HEK293 (cell line): ENCODE data around the gene KLHL36.

Experiments
- ELK4 ChIP-seq: IDR thresholded peaks from 2 replicates; pipeline ENCODE4 v1.6.1; 2011; ENCODE audit warnings: mild to moderate bottlenecking, low read depth, low read length, borderline replicate concordance
- KLF10 ChIP-seq: fragments of 450-650 bp; IDR thresholded peaks from 2 replicates; pipeline ENCODE4 v1.5.1; 2018; ENCODE audit warnings: missing biosample characterization, mild to moderate bottlenecking, missing genetic modification characterization
- TCF7L2 ChIP-seq: IDR thresholded peaks from 2 replicates; pipeline ENCODE4 v1.6.1; 2011; ENCODE audit warnings: low read depth, mild to moderate bottlenecking, inconsistent platforms, low read length, moderate library complexity, borderline replicate concordance
- ZBTB20 ChIP-seq: fragments of 450-650 bp; formaldehyde crosslinking; IDR thresholded peaks from 2 replicates; pipeline ENCODE4 v1.5.1; 2016; ENCODE audit warnings: missing biosample characterization, missing genetic modification characterization
- ZBTB44 ChIP-seq: fragments of 450-650 bp; IDR thresholded peaks from 2 replicates; pipeline ENCODE4 v1.5.1; 2018; ENCODE audit warnings: missing biosample characterization, mild to moderate bottlenecking, missing genetic modification characterization
- ZBTB7A ChIP-seq: fragments of 450-650 bp; formaldehyde crosslinking; IDR thresholded peaks from 2 replicates; pipeline ENCODE4 v1.5.1; 2016; ENCODE audit warnings: low read depth, missing biosample characterization, missing genetic modification characterization
- ZFHX2 ChIP-seq: fragments of 450-650 bp; formaldehyde crosslinking; conservative IDR thresholded peaks from 2 replicates; pipeline ENCODE4 v1.5.1; 2016; ENCODE audit warnings: missing biosample characterization, missing genetic modification characterization
- ZFP3 ChIP-seq: fragments of 450-650 bp; formaldehyde crosslinking; IDR thresholded peaks from 2 replicates; pipeline ENCODE4 v1.5.1; 2016; ENCODE audit warnings: low read depth, missing biosample characterization, missing genetic modification characterization
- ZFP69B ChIP-seq: fragments of 450-650 bp; formaldehyde crosslinking; IDR thresholded peaks from 2 replicates; pipeline ENCODE4 v1.5.1; 2016; ENCODE audit warnings: missing biosample characterization, missing genetic modification characterization
- ZNF133 ChIP-seq: fragments of 450-650 bp; formaldehyde crosslinking; IDR thresholded peaks from 2 replicates; pipeline ENCODE4 v1.5.1; 2016; ENCODE audit warnings: missing biosample characterization, missing genetic modification characterization
- ZNF335 ChIP-seq: fragments of 450-650 bp; formaldehyde crosslinking; conservative IDR thresholded peaks from 2 replicates; pipeline ENCODE4 v1.5.1; 2016; ENCODE audit warnings: missing biosample characterization, missing genetic modification characterization
- ZNF394 ChIP-seq: fragments of 450-650 bp; formaldehyde crosslinking; IDR thresholded peaks from 2 replicates; pipeline ENCODE4 v1.5.1; 2016; ENCODE audit warnings: missing biosample characterization, missing genetic modification characterization, mild to moderate bottlenecking, moderate library complexity, borderline replicate concordance
- ZNF423 ChIP-seq: fragments of 450-650 bp; formaldehyde crosslinking; IDR thresholded peaks from 2 replicates; pipeline ENCODE4 v1.5.1; 2016; ENCODE audit warnings: missing biosample characterization, missing genetic modification characterization
- ZNF488 ChIP-seq: fragments of 450-650 bp; formaldehyde crosslinking; IDR thresholded peaks from 2 replicates; pipeline ENCODE4 v1.5.1; 2016; ENCODE audit warnings: missing biosample characterization, missing genetic modification characterization
- ZNF660 ChIP-seq: fragments of 450-650 bp; IDR thresholded peaks from 2 replicates; pipeline ENCODE4 v1.5.1; 2018; ENCODE audit warnings: missing biosample characterization, mild to moderate bottlenecking, missing genetic modification characterization
- ZNF677 ChIP-seq: fragments of 450-650 bp; IDR thresholded peaks from 2 replicates; pipeline ENCODE4 v1.5.0; 2018; ENCODE audit warnings: missing biosample characterization, mild to moderate bottlenecking, missing genetic modification characterization, moderate library complexity
- TF ChIP-seq, protein P1 (sequence below): fragments of 450-650 bp; formaldehyde crosslinking; IDR thresholded peaks from 2 replicates; pipeline ENCODE4 v1.5.1; 2017; ENCODE audit warnings: missing biosample characterization, missing genetic modification characterization
- TF ChIP-seq, protein P2 (sequence below): fragments of 450-650 bp; formaldehyde crosslinking; IDR thresholded peaks from 2 replicates; pipeline ENCODE4 v1.5.1; 2016; ENCODE audit warnings: missing biosample characterization, missing genetic modification characterization
- TF ChIP-seq, protein P3 (sequence below): fragments of 450-650 bp; formaldehyde crosslinking; IDR thresholded peaks from 2 replicates; pipeline ENCODE4 v1.5.1; 2016; ENCODE audit warnings: missing biosample characterization, missing genetic modification characterization
- TF ChIP-seq, protein P4 (sequence below): fragments of 450-650 bp; formaldehyde crosslinking; IDR thresholded peaks from 2 replicates; pipeline ENCODE4 v1.5.1; 2016; ENCODE audit warnings: missing biosample characterization, missing genetic modification characterization

KLHL36 gene

GRCh38 chr16:84599521-84600202 is 48.6 kb upstream of the KLHL36 start (continued):
- no peak for TF ChIP-seq ZNF133
- TF ChIP-seq, protein P1, sequence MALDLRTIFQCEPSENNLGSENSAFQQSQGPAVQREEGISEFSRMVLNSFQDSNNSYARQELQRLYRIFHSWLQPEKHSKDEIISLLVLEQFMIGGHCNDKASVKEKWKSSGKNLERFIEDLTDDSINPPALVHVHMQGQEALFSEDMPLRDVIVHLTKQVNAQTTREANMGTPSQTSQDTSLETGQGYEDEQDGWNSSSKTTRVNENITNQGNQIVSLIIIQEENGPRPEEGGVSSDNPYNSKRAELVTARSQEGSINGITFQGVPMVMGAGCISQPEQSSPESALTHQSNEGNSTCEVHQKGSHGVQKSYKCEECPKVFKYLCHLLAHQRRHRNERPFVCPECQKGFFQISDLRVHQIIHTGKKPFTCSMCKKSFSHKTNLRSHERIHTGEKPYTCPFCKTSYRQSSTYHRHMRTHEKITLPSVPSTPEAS (tag by site-specific recombination), result no peak
- TF ChIP-seq, protein P2, sequence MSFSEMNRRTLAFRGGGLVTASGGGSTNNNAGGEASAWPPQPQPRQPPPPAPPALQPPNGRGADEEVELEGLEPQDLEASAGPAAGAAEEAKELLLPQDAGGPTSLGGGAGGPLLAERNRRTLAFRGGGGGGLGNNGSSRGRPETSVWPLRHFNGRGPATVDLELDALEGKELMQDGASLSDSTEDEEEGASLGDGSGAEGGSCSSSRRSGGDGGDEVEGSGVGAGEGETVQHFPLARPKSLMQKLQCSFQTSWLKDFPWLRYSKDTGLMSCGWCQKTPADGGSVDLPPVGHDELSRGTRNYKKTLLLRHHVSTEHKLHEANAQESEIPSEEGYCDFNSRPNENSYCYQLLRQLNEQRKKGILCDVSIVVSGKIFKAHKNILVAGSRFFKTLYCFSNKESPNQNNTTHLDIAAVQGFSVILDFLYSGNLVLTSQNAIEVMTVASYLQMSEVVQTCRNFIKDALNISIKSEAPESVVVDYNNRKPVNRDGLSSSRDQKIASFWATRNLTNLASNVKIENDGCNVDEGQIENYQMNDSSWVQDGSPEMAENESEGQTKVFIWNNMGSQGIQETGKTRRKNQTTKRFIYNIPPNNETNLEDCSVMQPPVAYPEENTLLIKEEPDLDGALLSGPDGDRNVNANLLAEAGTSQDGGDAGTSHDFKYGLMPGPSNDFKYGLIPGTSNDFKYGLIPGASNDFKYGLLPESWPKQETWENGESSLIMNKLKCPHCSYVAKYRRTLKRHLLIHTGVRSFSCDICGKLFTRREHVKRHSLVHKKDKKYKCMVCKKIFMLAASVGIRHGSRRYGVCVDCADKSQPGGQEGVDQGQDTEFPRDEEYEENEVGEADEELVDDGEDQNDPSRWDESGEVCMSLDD (tag by site-specific recombination), result no peak
- TF ChIP-seq KLF10 (tag by site-specific recombination), result no peak
- no peak for TF ChIP-seq ZNF394
- no peak for TF ChIP-seq ZNF677 (tag by site-specific recombination)
- TF ChIP-seq, protein P3, sequence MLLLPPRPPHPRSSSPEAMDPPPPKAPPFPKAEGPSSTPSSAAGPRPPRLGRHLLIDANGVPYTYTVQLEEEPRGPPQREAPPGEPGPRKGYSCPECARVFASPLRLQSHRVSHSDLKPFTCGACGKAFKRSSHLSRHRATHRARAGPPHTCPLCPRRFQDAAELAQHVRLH (tag by site-specific recombination), result no peak
- TF ChIP-seq ZNF335 (tag by site-specific recombination), result peak; percentile 44
- no peak for TF ChIP-seq TCF7L2
- no peak for TF ChIP-seq ZFP69B (tag by site-specific recombination)
- TF ChIP-seq ZBTB44 (tag by site-specific recombination), result no peak
- TF ChIP-seq ZNF660 (tag by site-specific recombination), result no peak
- no peak for TF ChIP-seq ZNF488 (tag by site-specific recombination)
- TF ChIP-seq, protein P4, sequence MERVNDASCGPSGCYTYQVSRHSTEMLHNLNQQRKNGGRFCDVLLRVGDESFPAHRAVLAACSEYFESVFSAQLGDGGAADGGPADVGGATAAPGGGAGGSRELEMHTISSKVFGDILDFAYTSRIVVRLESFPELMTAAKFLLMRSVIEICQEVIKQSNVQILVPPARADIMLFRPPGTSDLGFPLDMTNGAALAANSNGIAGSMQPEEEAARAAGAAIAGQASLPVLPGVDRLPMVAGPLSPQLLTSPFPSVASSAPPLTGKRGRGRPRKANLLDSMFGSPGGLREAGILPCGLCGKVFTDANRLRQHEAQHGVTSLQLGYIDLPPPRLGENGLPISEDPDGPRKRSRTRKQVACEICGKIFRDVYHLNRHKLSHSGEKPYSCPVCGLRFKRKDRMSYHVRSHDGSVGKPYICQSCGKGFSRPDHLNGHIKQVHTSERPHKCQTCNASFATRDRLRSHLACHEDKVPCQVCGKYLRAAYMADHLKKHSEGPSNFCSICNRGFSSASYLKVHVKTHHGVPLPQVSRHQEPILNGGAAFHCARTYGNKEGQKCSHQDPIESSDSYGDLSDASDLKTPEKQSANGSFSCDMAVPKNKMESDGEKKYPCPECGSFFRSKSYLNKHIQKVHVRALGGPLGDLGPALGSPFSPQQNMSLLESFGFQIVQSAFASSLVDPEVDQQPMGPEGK (tag by site-specific recombination), result peak; percentile 59
- TF ChIP-seq ZBTB20 (tag by site-specific recombination), result 0 out of 2 replicates have a peak, but pooled peaks have one; percentile 16
- TF ChIP-seq ZNF423 (tag by site-specific recombination), result no peak
- no peak for TF ChIP-seq ZBTB7A (tag by site-specific recombination)
- no peak for TF ChIP-seq ZFP3 (tag by site-specific recombination)
- no peak for TF ChIP-seq ELK4
- TF ChIP-seq ZFHX2 (tag by site-specific recombination), result peak; percentile 78
- TF ChIP-seq, all 188 proteins: peak for 10
